K562 (cell line): ENCODE measurements around the gene PPT2. TPM values are rescaled to one million over a fixed set of nuclear protein-coding genes. Genes with fewer than 3 reads are reported as not detected.
A peak's percentile ranks its signal among the peaks of the same experiment; 100 is the strongest.

Experiments used
- E4F1 ChIP-seq: fragments of 250-450 bp; sonication (Bioruptor Pico); IDR thresholded peaks from 2 replicates; pipeline ENCODE4 v1.5.0; 2021; ENCODE audit warnings: mild to moderate bottlenecking, borderline replicate concordance
- ETV5 ChIP-seq: sonication (generic); formaldehyde crosslinking; IDR thresholded peaks from 2 replicates; pipeline ENCODE4 v1.4.0; 2020; ENCODE audit warnings: low read depth, mild to moderate bottlenecking, missing genetic modification reagents
- KAT7 ChIP-seq: sonication (generic); formaldehyde crosslinking; IDR thresholded peaks from 2 replicates; pipeline ENCODE4 v1.8.0; 2022; ENCODE audit warnings: missing genetic modification reagents, mild to moderate bottlenecking, borderline replicate concordance
- KAT8 ChIP-seq: fragments of 450-650 bp; IDR thresholded peaks from 2 replicates; pipeline ENCODE4 v1.6.1; 2016; ENCODE audit warnings: low read depth, mild to moderate bottlenecking
- NEUROD1 ChIP-seq: fragments of 150-350 bp; IDR thresholded peaks from 2 replicates; pipeline ENCODE4 v1.6.1; 2014; ENCODE audit warnings: borderline replicate concordance, low read length, low read depth; ENCODE audit not compliant: partially characterized antibody
- POLR2G ChIP-seq: fragments of 200-400 bp; formaldehyde crosslinking; IDR thresholded peaks from 2 replicates; pipeline ENCODE4 v1.6.1; 2017; ENCODE audit warnings: low read depth, mild to moderate bottlenecking, antibody characterized with exemption, low read length, moderate library complexity
- POLR3A ChIP-seq: IDR thresholded peaks from 2 replicates; pipeline ENCODE4 v1.6.1; 2011; ENCODE audit warnings: borderline replicate concordance, mild to moderate bottlenecking, moderate library complexity; ENCODE audit not compliant: insufficient read length, insufficient read depth; ENCODE audit errors: extremely low read depth
- REST ChIP-seq, 2 experiments: fragments of 450-650 bp; formaldehyde crosslinking in 1 of 2; IDR thresholded peaks; 2 replicates each; pipeline versions ENCODE4 v1.4.0 to v1.6.1; 2014 to 2020; ENCODE audit warnings: mild to moderate bottlenecking in 2 of 2, borderline replicate concordance in 1 of 2, low read depth in 1 of 2
- RHOXF2B ChIP-seq: fragments of 250-450 bp; sonication (Bioruptor Pico); conservative IDR thresholded peaks from 2 replicates; pipeline ENCODE4 v1.5.1; 2021
- SMAD1 ChIP-seq: fragments of 150-350 bp; IDR thresholded peaks from 2 replicates; pipeline ENCODE4 v1.6.1; 2014; ENCODE audit warnings: low read length, low read depth; ENCODE audit not compliant: partially characterized antibody
- SNAPC5 ChIP-seq: fragments of 250-450 bp; sonication (Bioruptor Pico); IDR thresholded peaks from 2 replicates; pipeline ENCODE4 v1.8.0; 2021; ENCODE audit warnings: moderate library complexity, mild to moderate bottlenecking, inconsistent platforms
- SRF ChIP-seq, 2 experiments: fragments of 250-450, 450-650 bp in 1 of 2; sonication (Bioruptor Pico) in 1 of 2; sonication (generic) in 1 of 2; formaldehyde crosslinking; IDR thresholded peaks; 2 replicates each; pipeline versions ENCODE4 v1.5.0 to v1.5.1; 2020 to 2022; ENCODE audit warnings: mild to moderate bottlenecking in 1 of 2, missing genetic modification reagents in 1 of 2
- TAL1 ChIP-seq: fragments of 450-650 bp; IDR thresholded peaks from 2 replicates; pipeline ENCODE4 v1.6.1; 2016; ENCODE audit warnings: mild to moderate bottlenecking
- U2AF2 ChIP-seq: fragments of 200-400 bp; formaldehyde crosslinking; optimal IDR thresholded peaks from 2 replicates; pipeline ENCODE3; 2017; ENCODE audit warnings: low read depth, mild to moderate bottlenecking, low read length
- ZNF263 ChIP-seq: sonication (generic); formaldehyde crosslinking; IDR thresholded peaks from 2 replicates; pipeline ENCODE4 v1.8.0; 2022; ENCODE audit warnings: mild to moderate bottlenecking, missing genetic modification reagents, borderline replicate concordance
- polyA plus RNA-seq, 8 experiments: library from polyadenylated mRNA; depleted of rRNA in 4 of 8; stranded (reverse) in 5 of 8; unstranded in 3 of 8; fragments of >200 nt; fragmentation: Nextera tagmentation in 2 of 8; fragmentation: Illumina TruSeq in 1 of 8; extraction: Ambion mirVana in 2 of 8; extraction: Trizol in 1 of 8; gene quantifications; 2 replicates each; pipeline versions ENCODE4 v1.2.1 to v1.2.3, GENCODE V29; 2011 to 2014; ENCODE audit warnings: inconsistent platforms in 1 of 8, missing spikeins in 1 of 8
- total RNA-seq, 7 experiments: library from RNA; depleted of rRNA in 6 of 7; stranded (reverse); fragments of >200 nt in 6 of 7; fragmentation: Illumina TruSeq in 2 of 7; extraction: Trizol in 2 of 7; gene quantifications; 2 replicates each; pipeline versions ENCODE4 v1.2.1 to v1.2.3, GENCODE V29; 2011 to 2021; ENCODE audit warnings: low replicate concordance in 1 of 7

The PPT2 gene
- total and polyA plus RNA-seq, 9 of the 15 experiments (the other 6 are each of a cell fraction or from before 2014, with no cell fraction given) = 27.4 to 98.8 (median 69.9) TPM

GRCh38 chr6:32191696-32192607, 38.0 kb downstream of the PPT2 start (continued):
- TF ChIP-seq REST (IDR thresholded peaks at IDR 0.05; ENCODE audit: borderline replicate concordance) (no peak), REST (CRISPR knock-in tag; IDR thresholded peaks at IDR 0.05; ENCODE audit: low read depth) (no peak), SRF (CRISPR knock-in tag; IDR thresholded peaks at IDR 0.05) (no peak), SNAPC5 (CRISPR knock-in tag) (no peak), KAT7 (CRISPR knock-in tag) (no peak; the same call in 1 of the 2 replicates), ETV5 (no peak), TAL1 (no peak), U2AF2 (no peak), POLR2G (peak; percentile 51), RHOXF2B (CRISPR knock-in tag) (no peak), SMAD1 (no peak), E4F1 (no peak), POLR3A (no peak), NEUROD1 (no peak), KAT8 (no peak), ZNF263 (CRISPR knock-in tag) (no peak; the same call in 1 of the 2 replicates)
